ENCODE results near the gene PTGR1.

DNA sequence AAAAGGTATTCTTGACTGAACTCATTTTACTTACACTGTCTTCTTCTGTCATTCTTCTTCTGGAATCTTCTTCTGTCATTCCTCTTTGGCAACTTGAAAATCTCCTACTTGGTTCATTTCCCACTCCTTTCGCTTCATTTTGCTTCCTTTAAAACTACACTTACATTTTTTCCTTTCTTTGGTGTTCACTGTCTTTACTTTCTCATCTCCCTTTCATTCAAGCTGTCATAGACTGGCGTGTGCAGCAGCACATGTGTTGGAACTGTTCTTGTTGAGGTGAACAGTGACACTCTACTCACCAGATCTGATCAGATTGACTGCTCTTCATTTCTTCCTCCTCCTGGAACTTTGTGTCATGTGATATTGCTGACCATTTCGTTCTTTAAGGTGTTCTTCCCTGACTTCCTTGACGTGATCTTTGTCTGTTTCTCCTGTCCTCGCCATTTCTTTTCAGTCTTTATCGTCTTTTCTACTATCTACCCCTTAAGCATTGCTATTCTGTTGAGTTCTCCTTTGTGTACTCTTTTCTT is 38.0 kb upstream of the PTGR1 start:
- TF ChIP-seq, protein P1, sequence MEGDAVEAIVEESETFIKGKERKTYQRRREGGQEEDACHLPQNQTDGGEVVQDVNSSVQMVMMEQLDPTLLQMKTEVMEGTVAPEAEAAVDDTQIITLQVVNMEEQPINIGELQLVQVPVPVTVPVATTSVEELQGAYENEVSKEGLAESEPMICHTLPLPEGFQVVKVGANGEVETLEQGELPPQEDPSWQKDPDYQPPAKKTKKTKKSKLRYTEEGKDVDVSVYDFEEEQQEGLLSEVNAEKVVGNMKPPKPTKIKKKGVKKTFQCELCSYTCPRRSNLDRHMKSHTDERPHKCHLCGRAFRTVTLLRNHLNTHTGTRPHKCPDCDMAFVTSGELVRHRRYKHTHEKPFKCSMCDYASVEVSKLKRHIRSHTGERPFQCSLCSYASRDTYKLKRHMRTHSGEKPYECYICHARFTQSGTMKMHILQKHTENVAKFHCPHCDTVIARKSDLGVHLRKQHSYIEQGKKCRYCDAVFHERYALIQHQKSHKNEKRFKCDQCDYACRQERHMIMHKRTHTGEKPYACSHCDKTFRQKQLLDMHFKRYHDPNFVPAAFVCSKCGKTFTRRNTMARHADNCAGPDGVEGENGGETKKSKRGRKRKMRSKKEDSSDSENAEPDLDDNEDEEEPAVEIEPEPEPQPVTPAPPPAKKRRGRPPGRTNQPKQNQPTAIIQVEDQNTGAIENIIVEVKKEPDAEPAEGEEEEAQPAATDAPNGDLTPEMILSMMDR (IDR thresholded peaks at IDR 0.05), result no peak
- TF ChIP-seq POLR2A (IDR thresholded peaks at IDR 0.05), result no peak

All from adrenal gland (tissue), 5 donors.